GM19372 (cell line): ENCODE data around the gene ERCC8.

Experiments
- ATAC-seq: cut with Tn5 transposase; IDR thresholded peaks from one replicate; pipeline ENCODE4 v1.9.1; 2021; ENCODE audit warnings: mild to moderate bottlenecking, low read depth, moderate library complexity; ENCODE audit not compliant: unreplicated experiment

ERCC8 gene

DNA sequence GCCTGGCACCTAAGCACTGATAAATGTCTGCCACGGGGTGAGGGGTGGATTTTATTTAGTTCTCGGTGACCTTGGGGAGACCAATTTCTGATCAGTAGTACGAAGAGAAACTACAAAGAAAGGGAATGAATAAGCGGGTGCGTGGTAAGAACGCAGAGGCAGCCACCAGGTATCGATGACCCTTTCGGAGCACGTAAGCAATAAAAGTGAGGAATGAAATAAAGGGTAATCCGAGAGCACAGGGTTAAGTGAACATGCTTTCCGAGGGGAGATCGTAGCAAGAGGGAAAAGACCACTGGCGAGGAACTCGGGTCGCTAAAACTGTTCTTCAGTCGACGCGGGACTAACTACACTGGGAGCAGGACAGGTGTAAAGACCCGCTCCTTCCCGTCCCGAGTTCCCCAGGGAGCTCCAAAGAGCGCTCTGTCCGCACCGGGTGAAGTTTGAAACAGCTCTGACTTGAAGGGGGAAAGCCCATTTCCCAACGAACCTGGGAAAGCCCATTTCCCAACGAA lies 101.9 kb downstream of the ERCC8 start:
- no peak for ATAC-seq

DNA sequence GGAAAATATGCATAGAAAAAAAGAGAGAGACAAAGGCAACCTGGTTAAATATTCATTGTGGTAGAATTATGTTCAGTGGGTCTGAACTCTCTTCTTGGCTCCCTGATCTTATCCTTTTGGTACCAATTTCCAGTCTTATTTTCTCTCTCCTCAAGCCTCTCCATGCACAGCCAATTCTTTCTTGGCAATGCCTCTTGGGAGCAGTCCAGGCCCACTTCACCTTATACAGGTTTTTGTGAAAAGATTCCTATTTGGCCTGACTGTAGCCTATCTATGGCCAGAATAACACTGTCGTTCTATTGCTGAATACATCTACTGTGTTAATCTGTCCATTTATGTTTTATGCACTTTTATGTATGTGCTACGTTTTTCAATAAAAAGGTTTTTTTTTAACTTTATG lies 103.5 kb downstream of the ERCC8 start:
- no peak for ATAC-seq

DNA sequence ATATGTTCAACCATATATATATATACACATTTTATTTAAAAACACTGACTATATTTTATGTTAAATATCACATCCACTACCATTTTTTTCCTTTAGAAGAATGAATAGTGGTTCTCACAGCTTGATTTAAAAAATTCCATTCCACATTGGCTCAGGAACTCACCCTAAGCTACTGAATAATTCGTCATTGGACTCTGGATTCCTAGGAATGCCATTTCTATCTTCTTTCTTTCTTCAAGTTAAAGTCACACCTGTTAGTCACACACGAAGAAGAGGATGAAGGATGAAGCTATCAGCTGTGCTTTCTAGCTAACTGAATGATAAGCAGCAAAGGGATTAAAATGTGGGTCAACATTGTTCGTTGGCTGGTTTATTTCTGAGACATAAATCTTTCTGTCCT lies 108.7 kb downstream of the ERCC8 start:
- ATAC-seq, result no peak

GRCh38 chr5:60835554-60835953 lies 109.3 kb downstream of the ERCC8 start:
- ATAC-seq, result no peak

DNA sequence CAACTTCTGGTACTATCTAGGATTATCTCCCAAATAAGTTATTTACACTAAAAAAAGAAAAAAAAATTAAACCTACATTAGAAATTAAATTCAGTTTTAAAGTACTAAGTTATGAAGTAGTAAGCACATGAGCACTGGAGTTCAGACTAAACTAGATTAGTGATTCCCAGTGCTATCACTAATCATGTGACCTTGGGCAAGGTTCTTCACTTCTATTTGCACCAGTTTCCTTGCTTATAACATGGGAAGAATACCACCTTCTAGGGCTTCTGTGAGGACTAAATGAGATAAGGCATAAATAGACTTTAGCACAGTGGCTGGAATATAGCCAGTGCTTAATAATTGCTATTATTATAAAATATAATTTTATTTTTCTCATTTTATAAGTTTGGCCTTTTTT lies 111.3 kb downstream of the ERCC8 start:
- no peak for ATAC-seq

DNA sequence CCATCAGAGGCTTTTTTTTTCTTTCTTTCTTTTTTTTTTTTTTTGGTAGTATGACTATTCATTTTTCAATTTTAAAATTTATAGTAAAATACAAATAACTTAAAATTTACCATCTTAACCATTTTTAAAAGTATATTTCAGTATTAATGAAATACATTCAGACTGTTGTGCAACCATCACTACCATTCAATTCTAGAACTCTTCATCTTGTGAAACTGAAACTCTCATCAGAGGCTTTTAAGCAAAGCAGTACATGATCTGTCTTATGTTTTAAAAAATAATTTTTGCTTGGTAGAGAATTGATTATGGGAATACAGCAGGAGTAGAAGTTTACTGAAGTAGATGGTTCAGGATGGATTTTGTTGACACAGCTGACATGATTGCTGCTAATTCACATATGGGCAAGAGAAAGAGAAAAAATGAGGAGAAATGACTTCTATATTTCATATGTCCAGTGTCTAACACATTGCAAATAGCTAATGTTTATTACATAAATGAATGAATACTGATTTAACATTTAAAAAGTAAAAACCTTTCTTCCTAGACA lies 114.2 kb downstream of the ERCC8 start:
- no peak for ATAC-seq

GRCh38 chr5:60829490-60830266 lies 115.2 kb downstream of the ERCC8 start:
- no peak for ATAC-seq

GRCh38 chr5:60827201-60827600 lies 117.7 kb downstream of the ERCC8 start:
- ATAC-seq, result no peak

DNA sequence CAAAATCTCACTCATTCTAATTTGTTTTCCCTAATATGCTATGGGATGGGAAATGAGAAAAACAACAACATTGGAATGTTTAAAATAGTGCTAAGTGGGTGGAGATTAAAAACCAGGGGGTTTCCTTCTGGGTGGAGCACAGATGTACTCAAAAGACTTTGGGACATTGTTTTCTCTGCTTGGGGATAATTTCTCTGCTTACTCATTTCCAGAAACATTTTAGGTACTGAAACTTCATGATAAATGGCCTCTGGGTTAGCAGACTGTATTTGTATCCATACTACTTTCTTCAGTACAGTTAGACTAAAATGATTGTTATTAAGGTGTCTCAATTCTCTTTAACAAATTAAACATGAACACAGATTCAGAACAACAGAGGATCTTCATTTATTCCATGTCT lies 118.2 kb downstream of the ERCC8 start:
- ATAC-seq, result peak; percentile 67
